ENCODE measurements around the gene CCDC40. TPM values are rescaled to one million over a fixed set of nuclear protein-coding genes. Genes with fewer than 3 reads are reported as not detected.

Gene CCDC40
- total and polyA plus RNA-seq, 9 of the 15 experiments (the other 6 are each of a cell fraction or from before 2014, with no cell fraction given), result 0.07 to 0.33 TPM; not detected in 7

DNA sequence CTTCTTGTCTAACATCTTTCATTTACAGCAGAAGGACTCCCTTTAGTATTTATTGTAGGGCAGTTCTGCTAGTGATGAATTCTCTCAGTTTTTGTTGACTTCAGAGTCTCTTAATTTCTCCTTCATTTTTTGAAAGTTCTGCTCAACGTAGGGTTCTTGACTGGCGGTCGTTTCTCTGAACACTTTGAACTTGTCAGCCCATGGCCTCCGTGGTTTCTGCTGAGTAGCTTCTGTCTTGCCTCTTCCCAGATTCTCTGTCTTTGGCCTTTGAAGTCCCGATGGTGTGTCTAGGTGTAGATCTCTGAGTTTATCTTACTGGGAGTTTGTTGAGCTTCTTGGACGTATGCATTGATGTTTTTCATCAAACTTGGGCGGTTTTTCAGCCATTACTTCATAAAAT, 78.3 kb downstream of the CCDC40 start:
- peaks cover 0 to 58% of the 10 kb centered on the region in 2 experiments; a peak in 2 of 5 replicates for H3K4me1 ChIP-seq (replicated peaks in 1 of 2; ENCODE audit: control insufficient read depth in 2 of 2, insufficient read depth in 2 of 2, low read length in 2 of 2)
- peaks cover 50 to 81% of the 10 kb centered on the region in 2 experiments for H3K27me3 ChIP-seq (ENCODE audit: control insufficient read depth in 2 of 2, insufficient read depth in 2 of 2, low read length in 2 of 2)
- 0 out of 2 replicates have a peak, but pooled peaks cover 5% of the 10 kb centered on the region for H3K9me3 ChIP-seq (replicated peaks; ENCODE audit: control insufficient read depth, insufficient read depth, low read depth, low read length)
- no peaks in the 10 kb centered on the region for H3K79me2 ChIP-seq (ENCODE audit: control insufficient read depth, insufficient read depth, low read length)
- intact Hi-C loops (cut with micrococcal nuclease), result no loop called here
- ATAC-seq, result no peak
- no TSS peak for BruUV-seq (replicated peaks)
- no peak for FAIRE-seq
- POLR2A ChIA-PET, result interaction anchor here (0.8 to 1.5 kb wide), 5 partner anchors 8 to 751 kb away, joined by 3 to 4 read pairs (median 3); partner anchors contain the start of gene GAA
- CTCF ChIA-PET (ENCODE audit: low intra/inter-chr PET ratio), result no interaction called here
- DNase-seq (ENCODE audit: extremely low read depth in 1 of 4, low spot score in 3 of 4), result no peak
- H3K9ac ChIP-seq (ENCODE audit: insufficient read depth in 1 of 2, low read depth in 2 of 2, low read length in 2 of 2), result no peak overlapping the region
- in situ Hi-C loops (cut with MboI), result no loop called here
- WGBS (ENCODE audit: insufficient coverage, low coverage, missing lambda C conversion rate), result 5% methylated on average over 7 of the region's 7 CpGs
- no peak overlapping the region for H3K4me3 ChIP-seq
- no peaks in the 10 kb centered on the region for H4K20me1 ChIP-seq (replicated peaks; ENCODE audit: control insufficient read depth, insufficient read depth, low read length)
- no peak overlapping the region for H2AFZ ChIP-seq (ENCODE audit: low read depth, low read length)
- no peak overlapping the region for H3K4me2 ChIP-seq (ENCODE audit: insufficient read depth, low read length)
- H3K36me3 ChIP-seq (ENCODE audit: control insufficient read depth, insufficient read depth, low read length), result no peaks in the 10 kb centered on the region
- H3K27ac ChIP-seq (ENCODE audit: extremely low read depth, low read depth, low read length), result no peak overlapping the region
- no peaks in the 10 kb centered on the region for H3K9me1 ChIP-seq (ENCODE audit: control insufficient read depth, insufficient read depth, low read length)
- no peak for TF ChIP-seq POU5F1 (IDR thresholded peaks at IDR 0.05; ENCODE audit: borderline replicate concordance, low read depth, low read length, partially characterized antibody)
- TF ChIP-seq LCOR (CRISPR knock-in tag; IDR thresholded peaks at IDR 0.05), result no peak
- TF ChIP-seq ZZZ3 (IDR thresholded peaks at IDR 0.05), result no peak
- no peak for TF ChIP-seq MTA3 (IDR thresholded peaks at IDR 0.05; ENCODE audit: borderline replicate concordance)
- TF ChIP-seq GTF3C2 (IDR thresholded peaks at IDR 0.05; ENCODE audit: borderline replicate concordance, extremely low read depth, insufficient read length), result no peak
- no peak for TF ChIP-seq HMGXB4 (CRISPR knock-in tag; IDR thresholded peaks at IDR 0.05)
- no peak for TF ChIP-seq GTF2A2 (tag; IDR thresholded peaks at IDR 0.05)
- no peak for TF ChIP-seq ZNF583 (CRISPR knock-in tag; IDR thresholded peaks at IDR 0.05)
- TF ChIP-seq KDM4B (IDR thresholded peaks at IDR 0.05; ENCODE audit: borderline replicate concordance in 2 of 2, low read depth in 1 of 2), result no peak
- TF ChIP-seq E2F8 (IDR thresholded peaks at IDR 0.05; ENCODE audit: low read depth, partially characterized antibody), result no peak
- TF ChIP-seq, protein P1, sequence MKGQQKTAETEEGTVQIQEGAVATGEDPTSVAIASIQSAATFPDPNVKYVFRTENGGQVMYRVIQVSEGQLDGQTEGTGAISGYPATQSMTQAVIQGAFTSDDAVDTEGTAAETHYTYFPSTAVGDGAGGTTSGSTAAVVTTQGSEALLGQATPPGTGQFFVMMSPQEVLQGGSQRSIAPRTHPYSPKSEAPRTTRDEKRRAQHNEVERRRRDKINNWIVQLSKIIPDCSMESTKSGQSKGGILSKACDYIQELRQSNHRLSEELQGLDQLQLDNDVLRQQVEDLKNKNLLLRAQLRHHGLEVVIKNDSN (CRISPR knock-in tag; IDR thresholded peaks at IDR 0.05), result no peak
- TF ChIP-seq ETS1 (conservative IDR thresholded peaks at IDR 0.05; ENCODE audit: control insufficient read depth, low read depth, low read length), result no peak

Data from K562 (cell line).